HG03280 (cell line): Measurements from ENCODE around the gene PIEZO1.

Experiments
- ATAC-seq: cut with Tn5 transposase; IDR thresholded peaks from one replicate; pipeline ENCODE4 v1.9.1; 2021; ENCODE audit warnings: mild to moderate bottlenecking, moderate library complexity; ENCODE audit not compliant: unreplicated experiment

PIEZO1 gene

GRCh38 chr16:88816736-88817535, 31.9 kb upstream of the PIEZO1 start:
- ATAC-seq: no peak

- ATAC-seq: no peak
Observed at GRCh38 chr16:88815901-88816589, 31.0 kb upstream of the PIEZO1 start.

GRCh38 chr16:88815227-88815626, 30.2 kb upstream of the PIEZO1 start:
- no peak for ATAC-seq

GRCh38 chr16:88814144-88814502, 29.1 kb upstream of the PIEZO1 start:
- no peak for ATAC-seq

GRCh38 chr16:88813269-88814143, 28.5 kb upstream of the PIEZO1 start:
- ATAC-seq: no peak

- no peak for ATAC-seq
Observed at GRCh38 chr16:88812513-88813268, 27.7 kb upstream of the PIEZO1 start.

- ATAC-seq: peak; percentile 72
Observed at GRCh38 chr16:88811769-88812512, 26.9 kb upstream of the PIEZO1 start, which contains the start of gene APRT. APRT (minus strand) TSS chr16:88811928; CDS start chr16:88811899, 29 bp downstream.

GRCh38 chr16:88810912-88811768, 26.1 kb upstream of the PIEZO1 start:
- ATAC-seq: peak; percentile 55

DNA sequence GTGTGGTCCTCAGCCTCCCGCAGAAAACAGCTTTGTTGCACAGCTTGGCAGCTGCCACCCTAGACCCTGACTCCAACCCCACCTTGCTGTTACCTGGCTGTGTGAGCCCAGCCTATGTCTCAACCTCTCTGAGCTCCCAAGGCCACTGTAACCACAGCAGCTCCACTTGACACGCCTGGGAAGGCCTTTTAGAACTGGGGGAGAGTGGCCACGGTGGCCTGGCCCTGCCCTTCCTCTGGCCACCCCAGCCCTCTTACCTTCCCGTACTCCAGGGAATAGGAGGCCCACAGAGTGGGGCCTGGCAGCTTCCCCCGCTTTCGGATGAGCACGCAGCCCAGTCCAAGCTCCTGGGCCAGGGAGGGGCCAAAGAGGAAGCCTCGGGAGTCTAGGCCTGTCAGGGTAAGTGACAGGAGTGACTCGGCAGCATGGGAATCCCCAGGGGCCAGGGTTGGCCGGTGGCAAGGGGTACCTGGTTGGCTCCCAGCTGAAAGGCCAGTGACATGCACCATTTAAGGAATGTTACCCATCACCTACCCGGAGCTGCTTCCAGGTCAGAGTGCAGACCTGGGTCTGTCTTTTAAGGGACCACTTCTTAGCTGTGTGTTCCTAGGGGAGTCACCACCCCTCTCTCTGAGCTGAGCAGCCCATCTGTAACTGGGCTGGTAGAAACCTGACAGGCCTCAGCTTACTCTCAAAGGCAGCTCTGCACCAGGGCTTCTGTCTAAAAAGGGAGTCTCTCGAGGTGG, 25.3 kb upstream of the PIEZO1 start:
- no peak for ATAC-seq

- no peak for ATAC-seq
Observed at GRCh38 chr16:88809676-88810165, 24.7 kb upstream of the PIEZO1 start.

DNA sequence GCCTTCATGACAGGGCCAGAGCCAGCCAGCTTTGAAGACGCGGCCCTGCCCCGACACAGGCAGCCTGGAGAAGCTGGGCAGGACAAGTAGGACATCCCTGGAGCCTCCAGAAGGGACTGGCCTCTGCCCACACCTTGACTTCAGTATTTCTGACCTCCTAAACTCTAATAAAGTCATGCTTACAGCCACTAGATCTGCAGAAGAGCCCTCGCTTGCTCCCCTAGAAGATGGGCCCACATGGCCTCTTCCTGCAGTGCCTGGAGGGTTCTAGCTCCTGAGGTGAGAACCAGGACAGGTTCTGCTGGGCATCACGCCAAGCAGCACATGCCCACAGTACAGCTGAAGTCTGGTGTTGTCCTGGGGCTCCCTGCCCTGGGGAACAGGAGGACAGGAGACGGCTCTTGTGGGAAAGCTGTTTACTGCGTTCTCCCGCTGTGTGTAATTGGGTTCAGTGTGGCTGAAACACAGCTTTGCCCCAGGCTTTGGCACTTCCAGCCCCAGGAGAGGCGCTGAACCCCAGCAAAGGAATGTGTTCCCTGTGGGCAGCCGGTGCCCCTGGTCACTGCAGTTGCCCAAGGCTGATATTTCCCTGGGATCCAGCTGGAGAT, 24.2 kb upstream of the PIEZO1 start:
- no peak for ATAC-seq

DNA sequence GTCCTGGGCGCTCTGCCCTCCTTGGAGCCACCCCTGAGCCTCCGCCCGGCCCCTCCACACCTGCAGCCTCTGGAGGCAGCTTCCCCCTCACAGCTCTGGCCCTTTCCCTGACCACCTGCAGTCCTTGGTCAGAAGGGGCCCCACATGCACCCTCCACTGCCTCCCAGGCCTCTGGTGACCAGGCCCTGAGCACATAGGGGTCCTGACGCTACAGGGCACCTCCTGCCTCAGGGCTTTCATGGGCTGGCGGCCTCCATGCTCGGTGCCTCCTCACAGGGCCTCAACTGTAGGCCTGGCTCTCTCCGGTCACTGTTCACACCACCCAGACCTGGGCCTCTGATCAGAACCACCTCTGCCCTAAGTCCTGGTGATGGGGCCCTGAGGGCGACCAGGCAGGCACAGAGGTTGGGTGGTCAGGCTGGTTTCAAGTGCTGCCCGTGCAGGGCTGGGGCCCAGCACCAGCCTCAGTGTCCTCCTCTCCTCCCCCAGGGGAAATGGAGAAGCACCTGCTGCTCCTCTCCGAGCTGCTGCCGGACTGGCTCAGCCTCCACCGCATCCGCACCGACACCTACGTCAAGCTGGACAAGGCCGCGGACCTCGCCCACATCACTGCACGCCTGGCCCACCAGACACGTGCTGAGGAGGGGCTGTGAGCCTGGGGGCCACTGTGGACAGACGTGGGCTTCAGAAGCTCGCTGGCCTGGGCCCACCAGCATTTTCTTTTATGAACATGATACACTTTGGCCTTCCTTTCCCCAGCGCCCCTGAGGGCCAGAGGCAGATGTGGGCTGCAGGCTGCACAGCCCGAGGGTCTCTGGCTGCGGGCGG, 22.8 kb upstream of the PIEZO1 start:
- no peak for ATAC-seq

- no peak for ATAC-seq
Observed at GRCh38 chr16:88807142-88807625, 22.2 kb upstream of the PIEZO1 start.

- ATAC-seq: no peak
Observed at GRCh38 chr16:88806491-88807111, 21.6 kb upstream of the PIEZO1 start.

DNA sequence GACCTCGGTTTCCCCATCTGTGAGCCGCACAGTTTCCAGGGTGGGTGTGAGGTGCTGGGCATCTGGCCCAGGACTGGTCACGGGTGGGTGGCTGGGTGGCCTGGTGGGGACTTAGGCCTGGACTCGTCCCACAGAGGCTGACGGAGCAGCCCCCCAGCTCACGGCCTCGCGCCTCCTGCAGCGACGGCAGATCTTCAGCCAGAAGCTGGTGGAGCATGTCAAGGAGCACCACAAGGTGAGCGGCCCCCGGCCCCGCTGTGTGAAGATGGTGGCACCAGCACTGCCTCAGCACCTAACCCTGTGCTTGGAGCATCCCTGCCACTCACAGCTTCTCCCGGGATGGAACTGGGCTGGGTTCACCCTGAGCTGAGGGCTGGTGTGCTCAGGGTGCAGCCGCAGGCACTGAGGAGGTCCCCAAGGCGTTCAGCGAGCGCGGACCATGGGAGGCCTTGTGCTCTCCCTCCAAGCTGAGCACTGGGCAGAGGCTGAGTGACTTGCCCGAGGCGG, 20.9 kb upstream of the PIEZO1 start:
- ATAC-seq: no peak

GRCh38 chr16:88805340-88805715, 20.3 kb upstream of the PIEZO1 start:
- no peak for ATAC-seq
